OCI-LY1 (cell line): Measurements from ENCODE around the gene DNAJC30.
"Not testable (repeated sequence)": the region's sequence is repeated elsewhere in the genome, so short reads cannot be mapped to it uniquely, and the experiment has no call there.

Experiments used
- CTCF ChIP-seq: fragments of 200-600 bp; sonication (generic), shearing (Covaris generic); IDR thresholded peaks from 2 replicates; pipeline ENCODE4 v1.5.1; 2017; ENCODE audit warnings: mild to moderate bottlenecking, antibody characterized with exemption, low read length, moderate library complexity, mixed read lengths
- EZH2 ChIP-seq: fragments of 200-600 bp; sonication (generic), shearing (Covaris generic); IDR thresholded peaks from 2 replicates; pipeline ENCODE4 v1.8.0; 2017; ENCODE audit warnings: borderline replicate concordance, mixed run types, mild to moderate bottlenecking, antibody characterized with exemption, low read length, moderate library complexity, mixed read lengths

DNA sequence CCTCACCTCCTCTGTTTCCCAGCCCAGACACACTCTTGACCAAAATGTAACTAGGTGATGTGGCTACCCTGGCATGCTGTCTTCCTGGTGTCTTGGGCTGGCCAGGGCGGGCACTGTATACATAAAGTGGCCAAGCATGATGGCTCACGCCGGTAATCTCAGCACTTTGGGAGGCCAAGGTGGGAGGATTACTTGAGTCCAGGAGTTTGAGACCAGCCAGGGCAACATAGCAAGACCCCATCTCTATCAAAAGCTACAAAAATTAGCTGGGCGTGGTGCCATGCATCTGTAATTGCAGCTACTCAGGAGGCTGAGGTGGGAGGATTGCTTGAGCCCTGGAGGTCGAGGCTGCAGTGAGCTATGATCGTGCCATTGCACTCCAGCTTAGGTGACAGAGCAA, 30.1 kb upstream of the DNAJC30 start:
- not testable (repeated sequence) for TF ChIP-seq CTCF, EZH2
